PFSK-1 (cell line): ENCODE data around the gene SLC25A25.

Experiments
- FOXP2 ChIP-seq: optimal IDR thresholded peaks from 2 replicates; pipeline ENCODE3; 2011; ENCODE audit warnings: borderline replicate concordance, control low read depth, inconsistent platforms; ENCODE audit not compliant: insufficient read depth; ENCODE audit errors: extremely low read length, extremely low read depth
- POLR2AphosphoS5 ChIP-seq: IDR thresholded peaks from 2 replicates; pipeline ENCODE4 v1.6.1; 2012; ENCODE audit warnings: low read depth, mild to moderate bottlenecking, control low read depth, low read length, moderate library complexity
- REST ChIP-seq, 2 experiments: IDR thresholded peaks; 2 replicates each; pipeline versions ENCODE4 v1.6.1 to v1.8.0; 2011 to 2012; ENCODE audit warnings: low read depth in 2 of 2, low read length in 2 of 2, control low read depth in 1 of 2, inconsistent platforms in 1 of 2, mild to moderate bottlenecking in 1 of 2, moderate library complexity in 1 of 2; ENCODE audit not compliant: insufficient read depth in 1 of 2
- SIN3A ChIP-seq: IDR thresholded peaks from 2 replicates; pipeline ENCODE4 v1.6.1; 2012; ENCODE audit warnings: mild to moderate bottlenecking, low read length, moderate library complexity, borderline replicate concordance; ENCODE audit not compliant: insufficient read depth
- TAF1 ChIP-seq: IDR thresholded peaks from 2 replicates; pipeline ENCODE4 v1.6.1; 2012; ENCODE audit warnings: low read length, control low read depth, borderline replicate concordance; ENCODE audit not compliant: insufficient read depth

Gene SLC25A25

DNA sequence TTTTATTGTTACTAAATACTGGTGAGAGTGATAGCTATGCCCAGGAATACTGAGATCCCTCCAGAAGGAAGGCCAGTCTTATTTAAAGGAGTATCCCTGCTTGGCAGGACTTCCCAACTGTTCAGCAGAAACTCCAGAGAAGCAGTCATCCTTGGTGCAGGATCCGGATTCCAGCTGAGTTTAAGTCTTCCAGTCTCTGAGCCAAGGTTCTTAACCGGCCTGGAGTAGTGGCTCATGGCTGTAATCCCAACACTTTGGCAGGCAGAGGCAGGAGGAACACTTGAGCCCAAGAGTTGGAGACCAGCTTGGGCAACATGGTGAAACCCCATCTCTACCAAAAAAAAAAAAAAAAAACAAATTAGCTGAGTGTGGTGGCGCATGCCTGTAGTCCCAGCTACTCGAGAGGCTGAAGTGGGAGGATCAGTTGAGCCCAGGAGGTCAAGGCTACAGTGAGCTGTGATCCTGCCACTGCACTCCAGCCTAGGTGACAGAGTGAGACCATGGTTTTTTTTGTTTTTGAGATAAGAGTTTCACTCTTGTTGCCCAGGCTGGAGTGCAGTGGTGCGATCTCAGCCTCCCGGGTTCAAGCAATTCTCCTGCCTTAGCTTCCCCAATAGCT lies 8.6 kb upstream of the SLC25A25 start:
- no peak for TF ChIP-seq REST (IDR thresholded peaks at IDR 0.05; ENCODE audit: insufficient read depth in 1 of 2, low read depth in 2 of 2, low read length in 2 of 2)
- no peak for TF ChIP-seq FOXP2
- no peak for TF ChIP-seq SIN3A
- no peak for TF ChIP-seq POLR2AphosphoS5
- TF ChIP-seq TAF1 = no peak

DNA sequence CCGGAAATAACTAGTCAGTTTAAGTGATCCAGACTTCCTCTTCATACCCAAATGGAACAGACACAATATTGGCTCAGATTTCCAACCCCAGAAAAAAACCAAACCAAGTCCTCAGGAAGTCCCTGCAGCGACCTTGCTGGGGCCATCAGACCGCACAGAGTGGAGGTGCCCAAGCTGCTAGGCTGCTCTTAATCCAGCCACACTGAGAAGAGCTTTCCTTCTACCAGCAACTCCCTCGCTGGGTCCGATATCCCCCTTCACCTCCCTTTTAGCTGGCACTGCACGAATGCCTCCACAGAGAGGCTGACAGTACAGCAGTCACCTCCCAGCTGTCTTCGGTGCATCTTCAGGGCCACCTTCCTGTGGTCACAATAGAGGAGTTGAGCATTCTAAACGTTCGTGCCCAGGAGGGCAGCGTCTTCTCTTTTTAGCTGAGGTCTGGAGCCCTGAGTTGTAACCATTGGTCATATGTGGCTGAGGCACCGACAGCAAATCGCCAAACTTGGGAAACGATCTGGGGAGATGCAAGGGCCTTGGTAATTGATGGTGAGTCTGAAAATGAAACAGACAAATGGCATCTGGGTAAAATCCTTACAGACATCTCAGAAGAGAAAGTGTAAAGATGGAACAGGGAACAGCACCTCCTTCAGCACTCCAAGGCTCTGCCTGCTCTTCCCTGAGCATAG lies 6.6 kb upstream of the SLC25A25 start:
- no peak for TF ChIP-seq POLR2AphosphoS5
- TF ChIP-seq SIN3A = no peak
- no peak for TF ChIP-seq FOXP2
- TF ChIP-seq TAF1 = no peak
- no peak for TF ChIP-seq REST (IDR thresholded peaks at IDR 0.05; ENCODE audit: insufficient read depth in 1 of 2, low read depth in 2 of 2, low read length in 2 of 2)

- TF ChIP-seq REST (IDR thresholded peaks at IDR 0.05; ENCODE audit: insufficient read depth in 1 of 2, low read depth in 2 of 2, low read length in 2 of 2) (no peak), TAF1 (no peak), FOXP2 (no peak)
These were observed 5.8 kb upstream of the SLC25A25 start for GRCh38 chr9:128062279-128062678.

DNA sequence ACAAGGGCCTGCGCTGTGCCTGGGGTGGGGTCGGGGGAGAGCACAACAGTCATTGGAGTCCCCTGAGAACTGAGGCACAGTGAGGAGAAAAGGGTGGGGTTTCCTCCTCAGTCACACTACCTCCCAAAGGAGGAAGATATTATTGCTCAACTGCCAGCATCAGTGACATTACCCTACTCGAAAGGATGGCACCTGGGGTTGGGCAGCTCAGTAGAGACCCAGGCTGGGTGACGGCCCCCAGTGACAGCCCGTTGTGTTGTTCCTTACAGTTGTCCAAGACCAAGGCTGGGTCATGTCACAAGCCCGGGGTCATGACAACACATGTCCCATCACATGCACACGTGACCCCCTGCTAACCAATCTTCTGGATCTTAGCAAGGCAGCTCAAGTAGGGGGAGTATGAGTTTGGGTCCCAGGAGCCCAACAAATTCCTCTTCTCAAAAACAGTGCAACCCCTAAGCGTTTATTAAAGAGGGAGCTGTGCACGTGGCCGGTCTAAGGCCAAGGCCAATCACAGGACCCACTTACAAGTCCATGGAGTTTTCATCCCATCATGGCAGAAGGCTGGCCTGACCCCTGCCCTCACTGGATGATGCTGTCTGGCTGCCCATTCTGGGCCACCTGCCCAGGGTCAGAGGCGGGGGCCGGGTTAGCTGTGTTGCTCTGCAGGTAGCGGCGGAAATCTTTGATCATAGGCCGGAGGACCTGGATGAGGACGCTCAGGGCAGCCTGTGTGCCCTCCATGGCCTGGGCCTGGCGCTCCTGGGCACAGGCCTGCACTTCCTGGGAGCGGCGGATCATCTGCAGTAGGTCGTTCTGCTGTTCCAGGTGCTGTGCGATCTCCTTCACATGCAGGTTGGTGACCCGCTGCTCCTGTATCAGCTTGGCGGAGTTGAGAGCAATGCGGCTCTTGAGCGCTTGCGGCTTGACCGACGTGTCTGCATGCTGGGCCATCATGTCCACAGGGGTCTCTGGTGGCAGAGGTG lies 4.9 kb upstream of the SLC25A25 start:
- TF ChIP-seq POLR2AphosphoS5 = no peak
- no peak for TF ChIP-seq FOXP2
- no peak for TF ChIP-seq SIN3A
- no peak for TF ChIP-seq TAF1
- TF ChIP-seq REST (IDR thresholded peaks at IDR 0.05; ENCODE audit: insufficient read depth in 1 of 2, low read depth in 2 of 2, low read length in 2 of 2) = no peak
